Adipocyte (in vitro differentiated cells): ENCODE data around the gene RGPD8.
A peak's percentile ranks its signal among the peaks of the same experiment; 100 is the strongest.
"Not testable (repeated sequence)": the region's sequence is repeated elsewhere in the genome, so short reads cannot be mapped to it uniquely, and the experiment has no call there.

Experiments used
- DNase-seq: peaks from one replicate; pipeline ENCODE4 v3.0.0-alpha.2; 2015; ENCODE audit warnings: low read depth
- H3K27me3 ChIP-seq: replicated peaks from 2 replicates; pipeline ENCODE4 v1.7.0; 2013; ENCODE audit warnings: mild to moderate bottlenecking, low read length, moderate library complexity; ENCODE audit not compliant: control insufficient read depth, insufficient read depth
- H3K36me3 ChIP-seq: 2 replicates; pipeline ENCODE4 v1.7.0; 2013; ENCODE audit warnings: low read length, mild to moderate bottlenecking, moderate library complexity; ENCODE audit not compliant: control insufficient read depth, insufficient read depth, severe bottlenecking
- H3K4me1 ChIP-seq: 2 replicates; pipeline ENCODE4 v1.7.0; 2013; ENCODE audit warnings: mild to moderate bottlenecking, low read length, moderate library complexity; ENCODE audit not compliant: control insufficient read depth, insufficient read depth
- H3K4me3 ChIP-seq: 2 replicates; pipeline ENCODE4 v1.7.0; 2013; ENCODE audit warnings: mild to moderate bottlenecking, low read length, moderate library complexity
- H3K9ac ChIP-seq: 2 replicates; pipeline ENCODE4 v1.7.0; 2013; ENCODE audit warnings: mild to moderate bottlenecking, low read length, moderate library complexity
- H3K9me3 ChIP-seq: 2 replicates; pipeline ENCODE4 v1.7.0; 2013; ENCODE audit warnings: mild to moderate bottlenecking, low read length, moderate library complexity; ENCODE audit not compliant: control insufficient read depth

Gene RGPD8

DNA sequence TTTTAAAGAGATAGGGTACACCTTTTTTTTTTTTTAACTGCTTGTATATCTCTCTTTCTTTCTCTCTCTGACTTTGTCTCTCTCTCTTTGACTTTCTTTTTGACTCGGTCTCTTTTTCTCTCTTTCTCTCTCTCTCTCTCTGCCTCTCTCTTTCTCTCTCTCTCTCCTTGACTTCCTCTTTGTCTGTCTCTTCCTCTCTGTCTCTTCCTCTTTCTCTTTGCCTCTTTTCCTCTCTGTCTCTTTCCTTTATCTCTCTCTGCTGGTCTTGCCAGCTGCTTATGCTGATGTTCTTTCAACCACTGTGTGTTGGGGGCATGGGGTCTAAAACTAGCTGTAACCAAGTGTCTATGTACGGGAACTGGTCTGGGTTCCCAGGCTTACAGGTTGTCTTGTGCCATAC is 81.2 kb downstream of the RGPD8 start:
- DNase-seq, H3K27me3 ChIP-seq, H3K9ac ChIP-seq, H3K36me3 ChIP-seq, H3K4me1 ChIP-seq, H3K4me3 ChIP-seq, H3K9me3 ChIP-seq: not testable (repeated sequence)

DNA sequence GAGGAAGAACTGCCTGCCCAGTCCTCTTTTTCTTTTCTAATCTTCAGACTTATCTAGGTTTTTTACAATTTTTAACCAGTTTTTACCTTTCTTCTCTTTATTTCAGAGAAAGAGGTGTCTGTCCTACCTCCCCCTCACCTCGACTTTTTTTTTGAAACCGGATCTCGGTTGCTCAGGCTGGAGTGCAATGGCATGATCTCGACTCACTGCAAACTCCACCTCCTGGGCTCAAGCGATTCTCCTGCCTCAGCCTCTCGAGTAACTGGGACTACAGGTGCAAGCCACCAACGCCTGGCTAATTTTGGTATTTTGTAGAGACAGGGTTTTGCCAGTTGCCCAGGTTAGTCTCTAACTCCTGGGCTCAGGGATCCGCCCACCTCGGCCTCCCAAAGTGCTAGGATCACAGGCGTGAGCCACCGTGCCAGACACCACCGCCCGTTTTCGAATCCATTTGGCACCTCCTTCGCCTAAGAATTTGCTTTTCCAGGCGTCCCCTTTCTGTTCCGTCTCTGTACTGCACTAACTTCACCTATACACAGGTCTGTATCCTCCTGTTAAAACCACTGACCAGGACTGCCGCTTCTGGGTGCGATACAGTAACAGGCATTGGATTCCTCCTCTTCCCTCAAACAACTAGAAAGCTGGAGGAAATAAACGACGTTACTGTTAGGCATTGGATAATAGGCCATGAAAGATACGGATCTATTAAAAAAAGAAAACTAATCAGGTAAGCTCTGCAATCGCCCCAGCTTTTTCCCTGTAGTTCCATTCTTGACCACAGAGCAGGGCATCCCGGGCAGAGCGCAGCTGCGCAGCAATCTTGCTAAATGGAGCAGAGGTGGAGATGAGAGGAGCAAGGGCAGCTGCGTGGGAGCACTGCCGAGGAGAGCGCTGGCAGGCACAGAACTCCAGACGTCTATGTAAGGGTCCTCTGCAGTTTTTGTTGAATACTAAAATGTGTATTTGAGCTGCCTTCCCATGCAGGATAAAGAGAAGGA is 88.1 kb downstream of the RGPD8 start:
- no peak for DNase-seq
- no peak overlapping the region for H3K4me3 ChIP-seq

DNA sequence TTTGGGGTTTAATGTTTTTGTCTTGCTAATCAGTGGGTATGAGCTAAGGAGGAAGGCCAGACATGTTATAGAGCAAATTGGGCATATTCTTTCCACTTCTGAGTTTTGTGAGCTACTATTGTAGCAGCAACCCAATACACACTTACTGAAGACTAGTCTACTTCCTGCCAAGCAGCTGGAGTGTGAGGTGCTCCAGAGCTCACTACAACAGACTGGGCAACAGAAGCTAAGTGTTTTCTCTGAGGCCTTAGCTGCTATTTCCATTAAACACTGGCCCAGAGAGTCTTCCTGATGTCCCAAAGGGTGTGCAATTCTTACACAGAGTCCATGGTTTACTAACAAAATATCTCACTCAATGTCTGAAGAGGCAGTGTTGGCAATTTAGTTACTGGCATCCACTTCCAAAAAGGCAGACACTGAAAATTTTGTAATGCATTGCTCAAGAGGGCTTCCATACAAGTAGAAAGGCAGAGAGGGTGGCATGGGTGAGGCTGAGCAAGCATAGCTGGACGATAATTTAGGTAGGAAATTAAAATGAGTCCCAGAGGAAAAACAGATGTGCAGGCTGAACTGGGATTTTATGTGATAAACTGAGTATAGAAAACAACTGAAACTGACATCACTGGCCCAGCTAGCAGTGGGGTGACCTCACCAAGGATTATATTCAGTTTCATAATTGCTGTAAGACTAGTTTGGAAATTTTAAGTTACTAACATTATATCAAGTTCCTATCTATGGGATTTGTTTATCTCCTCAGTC is 89.4 kb downstream of the RGPD8 start:
- peak; percentile 55 for DNase-seq
- no peaks in the 10 kb centered on the region for H3K27me3 ChIP-seq
- H3K9me3 ChIP-seq, result no peaks in the 10 kb centered on the region
- H3K4me1 ChIP-seq, result peaks cover 19% of the 10 kb centered on the region
- peak overlapping the region; percentile 29 for H3K4me3 ChIP-seq
- H3K9ac ChIP-seq, result no peak overlapping the region
- no peaks in the 10 kb centered on the region for H3K36me3 ChIP-seq

More for the DNA sequence above, 88.1 kb downstream of the RGPD8 start:
- H3K4me1 ChIP-seq, result peaks cover 19% of the 10 kb centered on the region
- no peaks in the 10 kb centered on the region for H3K27me3 ChIP-seq
- no peaks in the 10 kb centered on the region for H3K36me3 ChIP-seq
- no peak overlapping the region for H3K9ac ChIP-seq
- no peaks in the 10 kb centered on the region for H3K9me3 ChIP-seq

DNA sequence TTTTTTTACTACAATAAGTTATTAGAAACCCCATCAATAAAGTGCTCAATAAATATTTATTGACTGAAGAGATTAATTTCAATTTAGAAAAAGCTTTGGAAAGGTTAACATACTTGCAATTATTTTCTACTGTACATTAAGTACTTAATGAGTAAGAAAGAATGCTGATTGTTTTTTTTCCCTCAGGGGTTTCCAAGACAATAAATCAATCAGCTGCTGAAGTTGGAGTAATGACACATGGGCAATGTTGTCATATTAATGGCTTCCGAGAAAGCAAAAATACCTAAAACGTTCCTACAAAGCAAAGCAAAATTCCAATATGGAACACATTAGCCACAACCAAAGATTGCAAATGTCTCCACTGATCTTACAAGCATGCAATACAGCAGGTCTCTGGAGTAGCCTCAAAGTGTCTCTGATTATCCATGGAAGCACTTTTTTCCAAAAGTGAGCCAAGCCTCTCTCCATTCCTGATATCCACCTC is 91.3 kb downstream of the RGPD8 start:
- no peak overlapping the region for H3K4me3 ChIP-seq

DNA sequence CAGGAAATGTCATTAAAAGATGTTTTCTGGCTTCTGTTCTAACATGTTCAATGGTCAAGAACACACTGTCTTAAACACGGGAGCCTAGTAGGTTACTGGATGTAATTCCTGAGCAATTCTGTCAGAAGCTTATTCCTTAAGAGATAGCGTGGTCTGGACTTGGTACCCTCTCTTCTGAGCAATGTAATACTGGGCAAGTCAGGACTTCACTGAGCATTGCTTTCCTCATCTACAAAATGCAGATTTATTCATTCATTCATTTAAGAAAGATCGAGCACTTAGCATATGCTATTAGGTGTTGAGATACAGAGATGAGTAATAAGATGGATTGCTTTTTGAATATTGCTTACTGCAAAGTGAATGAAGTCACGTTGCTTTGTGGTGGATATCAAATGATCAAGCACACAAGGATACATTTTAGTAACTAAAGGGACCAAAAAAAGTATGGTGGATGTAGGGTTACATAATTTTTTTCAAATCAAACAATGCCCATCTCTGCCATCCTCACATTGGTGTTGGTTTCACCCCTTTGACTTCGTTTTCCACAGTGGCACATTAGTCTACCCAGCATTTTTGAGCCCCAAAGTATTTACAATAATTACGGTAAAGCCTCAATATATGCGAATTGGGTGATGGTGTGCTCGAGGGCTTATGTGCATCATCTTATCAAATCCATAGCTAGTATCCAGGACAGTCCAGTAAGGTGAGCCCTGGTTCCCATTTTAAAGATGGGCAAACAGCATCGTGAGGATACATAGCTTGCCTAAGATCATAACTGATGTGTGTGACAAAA is 92.8 kb downstream of the RGPD8 start:
- Histone ChIP-seq H3K9me3 (no peaks in the 10 kb centered on the region), H3K27me3 (no peaks in the 10 kb centered on the region), H3K9ac (no peak overlapping the region), H3K4me3 (no peak overlapping the region), H3K36me3 (no peaks in the 10 kb centered on the region), H3K4me1 (peaks cover 19% of the 10 kb centered on the region)
- no peak for DNase-seq

More for the DNA sequence above, 91.3 kb downstream of the RGPD8 start:
- DNase-seq, result no peak
- H3K4me1 ChIP-seq, result peaks cover 19% of the 10 kb centered on the region
- H3K36me3 ChIP-seq, result no peaks in the 10 kb centered on the region
- H3K9me3 ChIP-seq, result no peaks in the 10 kb centered on the region
- H3K9ac ChIP-seq, result no peak overlapping the region
- H3K27me3 ChIP-seq, result no peaks in the 10 kb centered on the region

DNA sequence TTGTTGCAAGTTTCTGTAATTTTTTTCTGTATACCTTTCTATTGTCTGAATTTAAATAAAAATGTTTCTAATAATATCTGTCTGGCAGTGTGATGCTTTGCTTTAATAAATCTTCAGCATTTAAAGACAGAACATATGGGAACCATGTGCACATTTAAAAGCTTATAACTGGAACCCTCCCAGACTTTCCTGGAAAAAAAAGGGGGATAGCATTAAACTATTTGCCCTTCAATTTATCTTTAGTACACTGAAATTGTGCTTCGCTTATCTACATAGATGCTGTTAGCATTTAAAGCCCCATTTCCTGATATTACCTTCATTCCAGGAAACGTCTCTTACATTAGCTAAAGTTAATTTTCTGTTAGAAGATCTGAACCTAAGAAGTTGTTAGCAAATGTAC is 93.5 kb downstream of the RGPD8 start:
- no peak for DNase-seq
- Histone ChIP-seq H3K36me3 (no peaks in the 10 kb centered on the region), H3K9ac (no peak overlapping the region), H3K9me3 (no peaks in the 10 kb centered on the region), H3K4me1 (peaks cover 19% of the 10 kb centered on the region), H3K27me3 (no peaks in the 10 kb centered on the region), H3K4me3 (no peak overlapping the region)

DNA sequence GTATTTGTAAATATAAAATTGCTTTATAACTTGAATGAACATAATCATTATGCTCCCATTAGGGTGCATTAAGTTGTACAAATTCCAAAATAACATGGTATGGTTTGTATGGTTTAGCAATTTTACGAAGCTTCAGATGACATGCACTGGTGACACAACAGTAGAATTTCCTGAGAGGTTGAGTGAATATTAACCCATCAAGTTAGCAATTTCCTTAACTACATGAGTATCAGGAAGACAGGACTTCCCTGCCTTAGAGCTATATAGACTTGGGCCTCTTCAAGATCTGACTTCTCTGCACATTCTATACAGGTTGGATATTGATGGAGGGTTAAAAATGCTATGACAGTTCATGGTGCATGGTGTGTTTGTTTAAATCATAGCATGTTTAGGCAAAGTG is 97.8 kb downstream of the RGPD8 start:
- Histone ChIP-seq H3K4me3 (no peak overlapping the region), H3K27me3 (no peaks in the 10 kb centered on the region), H3K36me3 (peaks cover 13% of the 10 kb centered on the region), H3K4me1 (no peaks in the 10 kb centered on the region), H3K9me3 (no peaks in the 10 kb centered on the region), H3K9ac (no peak overlapping the region)
- no peak for DNase-seq

DNA sequence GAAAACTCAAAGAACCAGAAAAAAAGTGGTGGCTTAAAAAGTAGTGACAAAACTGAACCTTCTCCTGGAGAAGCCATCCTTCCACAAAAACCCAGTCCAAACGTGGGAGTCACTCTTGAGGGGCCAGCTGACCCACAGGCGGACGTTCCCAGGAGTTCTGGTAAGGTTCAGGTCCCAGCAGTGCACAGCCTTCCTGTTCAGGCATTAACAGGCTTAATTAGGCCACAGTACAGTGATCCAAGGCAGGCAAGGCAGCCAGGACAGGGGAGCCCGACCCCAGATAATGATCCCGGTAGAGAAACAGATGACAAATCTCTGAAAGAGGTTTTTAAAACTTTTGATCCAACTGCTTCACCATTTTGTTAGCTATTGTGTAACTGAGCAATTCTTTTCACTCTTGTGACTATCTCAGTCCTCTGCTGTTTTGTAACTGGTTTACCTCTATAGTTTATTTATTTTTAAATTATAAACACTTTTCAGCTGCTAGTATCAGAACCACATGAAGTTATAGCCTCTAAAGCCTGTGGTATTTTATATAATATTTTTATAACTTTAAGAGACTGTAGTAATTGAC is 101.2 kb downstream of the RGPD8 start:
- H3K27me3 ChIP-seq, result no peaks in the 10 kb centered on the region
- H3K9me3 ChIP-seq, result peaks cover 2% of the 10 kb centered on the region
- no peak overlapping the region for H3K9ac ChIP-seq
- H3K4me3 ChIP-seq, result no peak overlapping the region
- H3K4me1 ChIP-seq, result no peaks in the 10 kb centered on the region
- DNase-seq, result no peak
- peaks cover 20% of the 10 kb centered on the region for H3K36me3 ChIP-seq

DNA sequence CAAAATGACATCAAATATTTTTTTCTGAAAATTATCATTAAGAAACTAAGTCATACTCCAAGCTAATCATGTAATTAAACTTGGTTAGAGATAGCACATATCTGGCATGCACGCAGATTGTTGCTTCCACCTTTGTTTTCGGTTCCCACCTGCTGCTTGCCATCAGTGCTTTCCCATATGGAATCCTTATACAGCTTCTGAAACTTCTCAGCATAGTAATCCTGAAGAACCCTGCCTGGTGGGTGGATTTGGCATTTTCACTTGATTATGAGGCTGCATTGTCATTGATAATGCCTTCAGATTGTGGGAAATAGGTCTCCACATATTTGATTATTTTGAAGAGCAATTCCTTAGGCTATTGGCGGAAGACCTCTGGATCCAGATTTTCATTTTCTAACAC is 110.5 kb downstream of the RGPD8 start:
- Histone ChIP-seq H3K36me3 (peaks cover 19% of the 10 kb centered on the region), H3K4me3 (no peak overlapping the region), H3K9ac (no peak overlapping the region), H3K4me1 (peaks cover 12% of the 10 kb centered on the region), H3K9me3 (peaks cover under 1% of the 10 kb centered on the region), H3K27me3 (no peaks in the 10 kb centered on the region)
- no peak for DNase-seq

DNA sequence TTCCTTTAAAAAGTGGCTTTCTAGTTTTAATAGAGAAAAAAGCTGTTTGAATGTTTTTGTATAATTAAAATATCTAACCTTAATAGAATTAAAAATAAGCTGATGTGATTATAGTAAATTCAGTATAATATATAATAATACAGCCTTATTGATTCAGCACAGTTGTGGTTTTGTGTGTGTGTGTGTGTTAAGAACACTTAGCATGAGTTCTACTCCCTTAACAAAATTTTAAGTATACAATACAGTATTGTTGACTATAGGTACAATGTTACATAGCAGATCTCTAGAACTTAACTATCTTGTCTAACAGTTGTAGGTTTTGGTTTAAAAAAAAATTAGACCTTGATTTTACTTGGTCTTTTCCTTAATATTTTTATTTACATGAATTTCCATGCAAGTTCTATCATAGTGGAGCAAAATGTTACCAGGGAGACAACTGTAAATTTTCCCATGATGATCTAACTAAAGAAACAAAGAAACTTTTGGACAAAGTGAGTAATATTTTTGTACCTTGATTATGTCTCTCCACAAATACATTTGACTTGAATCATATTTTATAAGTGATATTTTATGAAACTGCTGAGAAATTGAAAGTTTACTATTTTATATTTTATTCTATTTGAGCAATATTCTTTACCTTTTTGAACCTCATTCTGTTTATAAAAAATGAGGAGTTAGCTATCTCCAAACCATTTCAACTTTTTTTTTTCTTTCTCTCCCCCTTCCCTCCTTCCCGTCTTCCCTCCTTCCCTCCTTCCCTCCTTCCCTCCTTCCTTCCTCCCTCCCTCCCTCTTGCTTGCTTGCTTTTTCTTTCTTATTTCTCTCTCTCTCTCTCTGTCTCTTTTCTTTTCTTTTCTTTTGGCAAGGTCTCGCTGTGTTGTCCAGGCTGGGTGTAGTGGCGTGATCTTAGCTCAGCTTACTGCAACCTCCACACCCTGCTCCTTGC is 111.8 kb downstream of the RGPD8 start:
- Histone ChIP-seq H3K27me3 (no peaks in the 10 kb centered on the region), H3K36me3 (peaks cover 17% of the 10 kb centered on the region), H3K9ac (no peak overlapping the region), H3K9me3 (no peaks in the 10 kb centered on the region), H3K4me3 (no peak overlapping the region), H3K4me1 (peaks cover 25% of the 10 kb centered on the region)
- DNase-seq, result peak; percentile 39
